Panc1 (cell line): ENCODE measurements around the gene LIPC. TPM values are rescaled to one million over a fixed set of nuclear protein-coding genes. Genes with fewer than 3 reads are reported as not detected.

Experiments
- ATAC-seq: fragments of 200-7000 bp; cut with Tn5 transposase; 2 replicates; pipeline ENCODE4 v1.9.1; 2020; ENCODE audit warnings: mild to moderate bottlenecking, moderate library complexity
- BruUV-seq: library from RNA; stranded (reverse); fragments of 400-500 nt; replicated peaks from 2 replicates; lab custom pipeline; 2021; lab: Mats Ljungman, UMichigan
- CTCF ChIA-PET: fragments of 300-600 bp; sonication (Branson Sonifier 250); formaldehyde crosslinking; loops from one replicate; lab custom pipeline; 2022; ENCODE audit warnings: antibody characterized with exemption; lab: Charles Lee
- POLR2A ChIA-PET: fragments of 300-600 bp; sonication (Branson Sonifier 250); formaldehyde crosslinking; loops from one replicate; lab custom pipeline; 2022; ENCODE audit warnings: antibody characterized with exemption; lab: Charles Lee
- DNase-seq: peaks from one replicate; pipeline ENCODE4 v3.0.0-alpha.2; 2010; ENCODE audit warnings: low read depth, low spot score
- H3K27ac ChIP-seq: 2 replicates; pipeline ENCODE4 v1.5.1; 2011; ENCODE audit warnings: mild to moderate bottlenecking, low read length, inconsistent platforms
- H3K27me3 ChIP-seq: fragments of 200-500 bp; sonication (Bioruptor generic); 2 replicates; pipeline ENCODE4 v1.6.0; 2014; ENCODE audit warnings: low read length, inconsistent platforms; ENCODE audit not compliant: control insufficient read depth, insufficient read depth
- H3K36me3 ChIP-seq: fragments of 200-500 bp; sonication (Bioruptor generic); 2 replicates; pipeline ENCODE4 v1.5.1; 2014; ENCODE audit warnings: inconsistent platforms, mild to moderate bottlenecking, low read length, moderate library complexity; ENCODE audit not compliant: control insufficient read depth, insufficient read depth
- H3K4me1 ChIP-seq: 2 replicates; pipeline ENCODE4 v1.5.1; 2011; ENCODE audit warnings: inconsistent platforms, mild to moderate bottlenecking, low read length, moderate library complexity; ENCODE audit not compliant: control insufficient read depth, insufficient read depth
- H3K4me3 ChIP-seq, 2 experiments: 2 replicates each; pipeline ENCODE4 v1.5.1; 2011 to 2012; ENCODE audit warnings: low read depth in 2 of 2, low read length in 2 of 2, mild to moderate bottlenecking in 2 of 2, inconsistent platforms in 1 of 2, moderate library complexity in 1 of 2
- H3K9me3 ChIP-seq: fragments of 200-500 bp; sonication (Bioruptor generic); 2 replicates; pipeline ENCODE4 v1.5.1; 2014; ENCODE audit warnings: low read depth, mild to moderate bottlenecking, inconsistent platforms, low read length, moderate library complexity; ENCODE audit not compliant: control insufficient read depth, insufficient read depth
- CTCF ChIP-seq: fragments of 450-650 bp; IDR thresholded peaks from 2 replicates; pipeline ENCODE4 v1.5.1; 2017; ENCODE audit warnings: mild to moderate bottlenecking
- POLR2AphosphoS5 ChIP-seq: IDR thresholded peaks from 2 replicates; pipeline ENCODE4 v1.6.1; 2012; ENCODE audit warnings: mild to moderate bottlenecking, low read depth, low read length, moderate library complexity
- REST ChIP-seq, 2 experiments: IDR thresholded peaks; 2 replicates each; pipeline ENCODE4 v1.6.1; 2011 to 2012; ENCODE audit warnings: low read depth in 2 of 2, control low read depth in 1 of 2, low read length in 1 of 2, mild to moderate bottlenecking in 1 of 2, moderate library complexity in 1 of 2; ENCODE audit not compliant: insufficient read depth in 1 of 2
- SIN3A ChIP-seq: IDR thresholded peaks from 2 replicates; pipeline ENCODE4 v1.6.1; 2012; ENCODE audit warnings: low read depth, mild to moderate bottlenecking, low read length, moderate library complexity, borderline replicate concordance; ENCODE audit not compliant: insufficient read depth
- TCF7L2 ChIP-seq: IDR thresholded peaks from 2 replicates; pipeline ENCODE4 v1.6.1; 2011; ENCODE audit warnings: mild to moderate bottlenecking, low read depth, low read length, inconsistent platforms
- in situ Hi-C: cut with HindIII; loops from 2 replicates; pipeline ENCODE4 v1.10.0; 2016; ENCODE audit warnings: low sequenced_read_pairs, low pct_unique_long_range_greater_than_20kb
- intact Hi-C: fragments of 100-400 bp; cut with micrococcal nuclease; formaldehyde crosslinking; loops from one replicate; pipeline ENCODE4 v1.10.0; 2022; ENCODE audit not compliant: unreplicated experiment
- total RNA-seq: library from RNA; stranded (reverse); gene quantifications from one replicate; pipeline ENCODE4 v1.2.1, GENCODE V29; 2021; ENCODE audit not compliant: unreplicated experiment

Gene LIPC
- total RNA-seq, 1 experiment from 2014 or later = not detected

- CTCF ChIA-PET = no interaction called here
- Histone ChIP-seq H3K9me3 (no peaks in the 10 kb centered on the region), H3K4me3 (no peak overlapping the region), H3K27ac (no peak overlapping the region), H3K36me3 (no peaks in the 10 kb centered on the region), H3K27me3 (no peaks in the 10 kb centered on the region), H3K4me1 (peaks cover 3% of the 10 kb centered on the region; the same call in 1 of the 2 replicates)
- peak; percentile 57; the same call in 1 of the 2 replicates for ATAC-seq
- intact Hi-C loops (no loop called here), in situ Hi-C loops (no loop called here)
- POLR2A ChIA-PET = no interaction called here
- no TSS peak for BruUV-seq
- no peak for DNase-seq
- TF ChIP-seq CTCF = no peak
Observed at GRCh38 chr15:58457466-58457965, 25.7 kb downstream of the LIPC start.

- intact Hi-C loops = no loop called here
- no peaks in the 10 kb centered on the region for H3K27me3 ChIP-seq
- in situ Hi-C loops = no loop called here
- peaks cover 3% of the 10 kb centered on the region; the same call in 1 of the 2 replicates for H3K4me1 ChIP-seq
- H3K27ac ChIP-seq = no peak overlapping the region
- H3K9me3 ChIP-seq = no peaks in the 10 kb centered on the region
- TF ChIP-seq SIN3A = no peak
- no peak for TF ChIP-seq POLR2AphosphoS5
- no peak for TF ChIP-seq REST (IDR thresholded peaks at IDR 0.05; ENCODE audit: insufficient read depth in 1 of 2, low read depth in 2 of 2, low read length in 1 of 2)
- TF ChIP-seq TCF7L2 = no peak
- no peak for TF ChIP-seq CTCF
- H3K36me3 ChIP-seq = no peaks in the 10 kb centered on the region
- CTCF ChIA-PET = interaction anchor here (0.6 kb wide), 1 partner anchor 43 kb away, joined by 9 read pairs; no protein-coding TSS in a partner anchor
- no peak overlapping the region for H3K4me3 ChIP-seq
- no peak for ATAC-seq
- POLR2A ChIA-PET = no interaction called here
- BruUV-seq = no TSS peak
- DNase-seq = no peak
Observed at GRCh38 chr15:58458076-58458475, 26.3 kb downstream of the LIPC start.
